HCT116 (cell line): Measurements from ENCODE around the gene ZBTB7C. TPM values are rescaled to one million over a fixed set of nuclear protein-coding genes. Genes with fewer than 3 reads are reported as not detected.

Experiments used
- ATAC-seq: fragments of 200-7000 bp; cut with Tn5 transposase; 2 replicates; pipeline ENCODE4 v1.9.1; 2020; ENCODE audit warnings: mild to moderate bottlenecking, moderate library complexity
- BruUV-seq: library from RNA; stranded (reverse); fragments of 400-500 nt; replicated peaks from 2 replicates; lab custom pipeline; 2021; lab: Mats Ljungman, UMichigan
- CTCF ChIA-PET: fragments of 300-600 bp; sonication (Branson Sonifier 250); formaldehyde crosslinking; loops from one replicate; lab custom pipeline; 2021; ENCODE audit warnings: antibody characterized with exemption; lab: Charles Lee
- POLR2A ChIA-PET: fragments of 300-600, 350-600 bp; sonication (Branson Sonifier 250); formaldehyde crosslinking; loops from one replicate; lab custom pipeline; 2021; ENCODE audit warnings: antibody characterized with exemption; lab: Charles Lee
- RAD21 ChIA-PET, 2 experiments: fragments of 300-600 bp; sonication (Branson Sonifier 250); formaldehyde crosslinking; loops; one replicate each; lab custom pipeline; 2023; ENCODE audit warnings: low total read pairs in 2 of 2; ENCODE audit not compliant: uncharacterized antibody in 2 of 2, unreplicated experiment in 2 of 2, low non-redundant PET in 1 of 2; lab: Charles Lee
- DNase-seq: peaks from one replicate; pipeline ENCODE4 v3.0.0-alpha.2; 2010; ENCODE audit warnings: low read depth, low spot score
- H2AFZ ChIP-seq: fragments of 200-600 bp; shearing (Covaris generic), sonication (generic); 2 replicates; pipeline ENCODE4 v1.6.1; 2017; ENCODE audit warnings: low read depth, mixed run types, mixed read lengths, antibody characterized with exemption, low read length; ENCODE audit not compliant: poor library complexity, severe bottlenecking
- H3K27ac ChIP-seq: 2 replicates; pipeline ENCODE4 v1.5.1; 2012; ENCODE audit warnings: low read depth, low read length
- H3K27me3 ChIP-seq: fragments of 200-600 bp; sonication (generic); 2 replicates; pipeline ENCODE4 v1.6.1; 2016; ENCODE audit warnings: mixed run types, low read length, mixed read lengths; ENCODE audit not compliant: insufficient read depth
- H3K36me3 ChIP-seq, 2 experiments: fragments of 200-500 bp in 1 of 2; fragments of 200-600 bp in 1 of 2; sonication (Bioruptor generic) in 1 of 2; sonication (generic) in 1 of 2; 2 replicates each; pipeline versions ENCODE4 v1.5.1 to v1.6.1; 2014 to 2016; ENCODE audit warnings: low read length in 2 of 2, inconsistent platforms in 1 of 2, mixed read lengths in 1 of 2, mixed run types in 1 of 2; ENCODE audit not compliant: insufficient read depth in 2 of 2, control insufficient read depth in 1 of 2
- H3K4me1 ChIP-seq, 2 experiments: fragments of 200-600 bp in 1 of 2; sonication (generic) in 1 of 2; 2 replicates each; pipeline versions ENCODE4 v1.5.1 to v1.6.1; 2012 to 2017; ENCODE audit warnings: low read length in 2 of 2, inconsistent platforms in 1 of 2, mild to moderate bottlenecking in 1 of 2, mixed read lengths in 1 of 2, mixed run types in 1 of 2, moderate library complexity in 1 of 2; ENCODE audit not compliant: insufficient read depth in 2 of 2, control insufficient read depth in 1 of 2
- H3K4me2 ChIP-seq: fragments of 200-600 bp; sonication (generic); 2 replicates; pipeline ENCODE4 v1.6.1; 2017; ENCODE audit warnings: mixed run types, low read length, mixed read lengths
- H3K4me3 ChIP-seq, 2 experiments: fragments of 200-600 bp in 1 of 2; sonication (generic) in 1 of 2; replicated peaks in 1 of 2; 2 replicates each; pipeline ENCODE4 v1.5.1; 2011 to 2016; ENCODE audit warnings: low read length in 2 of 2, control low read depth in 1 of 2, low read depth in 1 of 2, mild to moderate bottlenecking in 1 of 2, mixed read lengths in 1 of 2, mixed run types in 1 of 2
- H3K79me2 ChIP-seq: fragments of 200-600 bp; sonication (generic); 2 replicates; pipeline ENCODE4 v1.6.1; 2017; ENCODE audit warnings: mild to moderate bottlenecking, mixed run types, low read length, moderate library complexity, mixed read lengths; ENCODE audit not compliant: insufficient read depth
- H3K9ac ChIP-seq: fragments of 200-600 bp; sonication (generic); 2 replicates; pipeline ENCODE4 v1.6.1; 2016; ENCODE audit warnings: low read length, mixed read lengths
- H3K9me2 ChIP-seq: fragments of 200-600 bp; sonication (generic), shearing (Covaris generic); 2 replicates; pipeline ENCODE4 v1.6.1; 2017; ENCODE audit warnings: mixed run types, mild to moderate bottlenecking, moderate library complexity; ENCODE audit not compliant: insufficient read depth
- H3K9me3 ChIP-seq, 2 experiments: fragments of 200-500 bp in 1 of 2; fragments of 200-600 bp in 1 of 2; sonication (Bioruptor generic) in 1 of 2; sonication (generic) in 1 of 2; 2 replicates each; pipeline ENCODE4 v1.6.1; 2014 to 2017; ENCODE audit warnings: low read length in 2 of 2, mixed read lengths in 2 of 2, inconsistent platforms in 1 of 2, low read depth in 1 of 2, mild to moderate bottlenecking in 1 of 2, mixed run types in 1 of 2, moderate library complexity in 1 of 2; ENCODE audit not compliant: control insufficient read depth in 1 of 2, insufficient read depth in 1 of 2
- H4K20me1 ChIP-seq: fragments of 200-600 bp; sonication (generic), shearing (Covaris generic); 2 replicates; pipeline ENCODE4 v1.6.1; 2017; ENCODE audit warnings: mixed run types, mild to moderate bottlenecking, moderate library complexity; ENCODE audit not compliant: insufficient read depth
- CTCF ChIP-seq, 3 experiments: fragments of 200-600 bp in 1 of 3; sonication (generic) in 1 of 3; IDR thresholded peaks in 2 of 3; conservative IDR thresholded peaks in 1 of 3; 2 replicates each; pipeline ENCODE4 v1.5.1; 2012 to 2017; ENCODE audit warnings: low read depth in 2 of 3, low read length in 2 of 3, antibody characterized with exemption in 1 of 3, borderline replicate concordance in 1 of 3, control low read depth in 1 of 3, mild to moderate bottlenecking in 1 of 3, mixed read lengths in 1 of 3, mixed run types in 1 of 3, moderate library complexity in 1 of 3; ENCODE audit not compliant: insufficient read depth in 1 of 3
- EZH2phosphoT487 ChIP-seq: fragments of 200-600 bp; IDR thresholded peaks from 2 replicates; pipeline ENCODE4 v1.6.1; 2018; ENCODE audit warnings: antibody characterized with exemption, borderline replicate concordance
- FOSL1 ChIP-seq: IDR thresholded peaks from 2 replicates; pipeline ENCODE4 v1.6.1; 2012; ENCODE audit warnings: low read depth
- JUND ChIP-seq: IDR thresholded peaks from 2 replicates; pipeline ENCODE4 v1.6.1; 2012
- RAD21 ChIP-seq: IDR thresholded peaks from 2 replicates; pipeline ENCODE4 v1.6.1; 2012; ENCODE audit warnings: low read depth, mild to moderate bottlenecking
- TCF7L2 ChIP-seq: IDR thresholded peaks from 2 replicates; pipeline ENCODE4 v1.7.0; 2011; ENCODE audit warnings: borderline replicate concordance, inconsistent platforms; ENCODE audit not compliant: insufficient read depth, insufficient read length; ENCODE audit errors: extremely low read depth
- YY1 ChIP-seq: IDR thresholded peaks from 2 replicates; pipeline ENCODE4 v1.6.1; 2011; ENCODE audit warnings: low read length, low read depth, moderate library complexity, mild to moderate bottlenecking; ENCODE audit not compliant: insufficient replicate concordance; ENCODE audit errors: extremely low read depth
- ZFX ChIP-seq: fragments of 450-650 bp; IDR thresholded peaks from 2 replicates; pipeline ENCODE4 v1.6.1; 2017
- ZNF274 ChIP-seq: fragments of 200-500 bp; sonication (Bioruptor generic); IDR thresholded peaks from 2 replicates; pipeline ENCODE4 v1.6.1; 2014; ENCODE audit warnings: mild to moderate bottlenecking, low read depth, low read length, inconsistent platforms
- intact Hi-C: fragments of 100-400 bp; cut with micrococcal nuclease; formaldehyde crosslinking; loops from 2 replicates; pipeline ENCODE4 v1.10.0; 2022
- total RNA-seq: library from RNA; stranded (reverse); gene quantifications from one replicate; pipeline ENCODE4 v1.2.1, GENCODE V29; 2021; ENCODE audit not compliant: unreplicated experiment
- TF ChIP-seq, protein P1 (sequence below): IDR thresholded peaks from 2 replicates; pipeline ENCODE4 v1.6.1; 2012

The ZBTB7C gene
- total RNA-seq, 1 experiment from 2014 or later: 0.37 TPM

DNA sequence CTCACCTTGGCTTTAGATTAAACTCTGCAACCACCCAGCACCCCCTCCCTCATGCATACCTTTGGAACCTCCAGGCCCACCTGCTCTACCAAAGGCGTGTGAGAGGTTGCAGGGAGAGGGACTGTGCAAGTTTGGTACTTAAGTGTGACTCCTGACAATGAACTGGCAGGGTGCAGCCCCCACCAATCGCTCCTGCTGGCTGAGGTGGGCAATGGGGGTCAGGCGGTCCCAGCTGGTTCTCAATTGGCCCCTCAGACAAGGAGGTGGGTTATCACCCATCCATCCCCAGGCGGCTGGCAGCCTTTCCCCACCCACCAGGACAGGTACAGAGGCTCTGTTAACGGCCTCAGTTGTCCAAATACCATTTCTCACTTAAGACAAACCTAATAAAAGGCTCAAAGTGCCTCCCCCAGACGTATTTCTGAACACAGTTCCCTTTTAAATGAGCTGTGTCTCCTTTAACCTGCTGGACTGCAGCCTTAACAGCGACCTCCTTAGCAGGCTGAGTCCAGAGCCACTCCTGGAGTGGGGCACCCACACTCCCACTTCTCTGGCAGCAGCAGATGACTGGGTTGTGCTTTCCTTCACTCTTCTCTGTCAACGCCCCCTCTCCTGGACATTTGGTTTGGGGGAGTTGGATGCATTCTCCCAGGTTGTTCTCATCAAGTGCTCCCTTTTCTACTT, 309.6 kb downstream of the ZBTB7C start:
- Histone ChIP-seq H3K4me1 (no peaks in the 10 kb centered on the region), H3K4me3 (no peak overlapping the region), H3K9me2 (no peaks in the 10 kb centered on the region), H3K9me3 (no peaks in the 10 kb centered on the region), H3K27ac (no peak overlapping the region), H4K20me1 (no peaks in the 10 kb centered on the region), H3K27me3 (peaks cover 15% of the 10 kb centered on the region), H3K36me3 (no peaks in the 10 kb centered on the region), H3K9ac (no peak overlapping the region), H3K79me2 (no peaks in the 10 kb centered on the region), H3K4me2 (no peak overlapping the region), H2AFZ (no peak overlapping the region)
- POLR2A ChIA-PET: no interaction called here
- DNase-seq (no peak), ATAC-seq (no peak)
- intact Hi-C loops: no loop called here
- RAD21 ChIA-PET: no interaction called here
- CTCF ChIA-PET: no interaction called here
- no peak for TF ChIP-seq ZNF274
- no peak for TF ChIP-seq FOSL1
- no peak for TF ChIP-seq RAD21
- TF ChIP-seq, protein P1, sequence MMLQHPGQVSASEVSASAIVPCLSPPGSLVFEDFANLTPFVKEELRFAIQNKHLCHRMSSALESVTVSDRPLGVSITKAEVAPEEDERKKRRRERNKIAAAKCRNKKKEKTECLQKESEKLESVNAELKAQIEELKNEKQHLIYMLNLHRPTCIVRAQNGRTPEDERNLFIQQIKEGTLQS: no peak
- TF ChIP-seq YY1: no peak
- TF ChIP-seq CTCF (IDR thresholded peaks at IDR 0.05 in 2 of 3, conservative IDR thresholded peaks at IDR 0.05 in 1 of 3; ENCODE audit: borderline replicate concordance in 1 of 3, insufficient read depth in 1 of 3, low read depth in 2 of 3, low read length in 2 of 3): no peak
- TF ChIP-seq ZFX: no peak
- TF ChIP-seq TCF7L2: no peak
- TF ChIP-seq JUND: no peak
- no peak for TF ChIP-seq EZH2phosphoT487
- no TSS peak for BruUV-seq
